Adipocyte (in vitro differentiated cells): ENCODE measurements around the gene ADH1B.

ENCODE experiments used
- DNase-seq: peaks from one replicate; pipeline ENCODE4 v3.0.0-alpha.2; 2015; ENCODE audit warnings: low read depth
- H3K27me3 ChIP-seq: replicated peaks from 2 replicates; pipeline ENCODE4 v1.7.0; 2013; ENCODE audit warnings: mild to moderate bottlenecking, low read length, moderate library complexity; ENCODE audit not compliant: control insufficient read depth, insufficient read depth
- H3K36me3 ChIP-seq: 2 replicates; pipeline ENCODE4 v1.7.0; 2013; ENCODE audit warnings: low read length, mild to moderate bottlenecking, moderate library complexity; ENCODE audit not compliant: control insufficient read depth, insufficient read depth, severe bottlenecking
- H3K4me1 ChIP-seq: 2 replicates; pipeline ENCODE4 v1.7.0; 2013; ENCODE audit warnings: mild to moderate bottlenecking, low read length, moderate library complexity; ENCODE audit not compliant: control insufficient read depth, insufficient read depth
- H3K4me3 ChIP-seq: 2 replicates; pipeline ENCODE4 v1.7.0; 2013; ENCODE audit warnings: mild to moderate bottlenecking, low read length, moderate library complexity
- H3K9ac ChIP-seq: 2 replicates; pipeline ENCODE4 v1.7.0; 2013; ENCODE audit warnings: mild to moderate bottlenecking, low read length, moderate library complexity
- H3K9me3 ChIP-seq: 2 replicates; pipeline ENCODE4 v1.7.0; 2013; ENCODE audit warnings: mild to moderate bottlenecking, low read length, moderate library complexity; ENCODE audit not compliant: control insufficient read depth

The ADH1B gene

GRCh38 chr4:99290848-99291786, 30.1 kb downstream of the ADH1B start, which contains the start of gene ADH1A:
Gene ADH1A, minus strand, starts transcription at chr4:99290985. Its CDS starts 71 bp downstream, at chr4:99290914.
- H3K4me3 ChIP-seq, result no peak within 1 kb of the TSS
- H3K9me3 ChIP-seq, result no peaks in the 10 kb centered on the region
- H3K36me3 ChIP-seq, result peaks cover 10% of the 10 kb centered on the region
- no peak for DNase-seq
- no peak within 1 kb of the TSS for H3K9ac ChIP-seq
- no peaks in the 10 kb centered on the region for H3K27me3 ChIP-seq
- no peaks in the 10 kb centered on the region for H3K4me1 ChIP-seq

- DNase-seq, result no peak
Observed at GRCh38 chr4:99285387-99285786, 35.8 kb downstream of the ADH1B start.

GRCh38 chr4:99282731-99283130, 38.5 kb downstream of the ADH1B start:
- no peak for DNase-seq
- H3K36me3 ChIP-seq, result no peaks in the 10 kb centered on the region
- H3K9ac ChIP-seq, result no peak overlapping the region
- H3K27me3 ChIP-seq, result no peaks in the 10 kb centered on the region
- H3K4me3 ChIP-seq, result no peak overlapping the region
- H3K9me3 ChIP-seq, result no peaks in the 10 kb centered on the region
- H3K4me1 ChIP-seq, result no peaks in the 10 kb centered on the region

More at GRCh38 chr4:99285387-99285786, 35.8 kb downstream of the ADH1B start:
- Histone ChIP-seq H3K9me3 (no peaks in the 10 kb centered on the region), H3K9ac (no peak overlapping the region), H3K4me3 (no peak overlapping the region), H3K27me3 (no peaks in the 10 kb centered on the region), H3K36me3 (no peaks in the 10 kb centered on the region), H3K4me1 (no peaks in the 10 kb centered on the region)

GRCh38 chr4:99281261-99281660, 39.9 kb downstream of the ADH1B start:
- DNase-seq, result no peak
- Histone ChIP-seq H3K4me1 (no peaks in the 10 kb centered on the region), H3K36me3 (no peaks in the 10 kb centered on the region), H3K9ac (no peak overlapping the region), H3K4me3 (no peak overlapping the region), H3K9me3 (no peaks in the 10 kb centered on the region), H3K27me3 (no peaks in the 10 kb centered on the region)

DNA sequence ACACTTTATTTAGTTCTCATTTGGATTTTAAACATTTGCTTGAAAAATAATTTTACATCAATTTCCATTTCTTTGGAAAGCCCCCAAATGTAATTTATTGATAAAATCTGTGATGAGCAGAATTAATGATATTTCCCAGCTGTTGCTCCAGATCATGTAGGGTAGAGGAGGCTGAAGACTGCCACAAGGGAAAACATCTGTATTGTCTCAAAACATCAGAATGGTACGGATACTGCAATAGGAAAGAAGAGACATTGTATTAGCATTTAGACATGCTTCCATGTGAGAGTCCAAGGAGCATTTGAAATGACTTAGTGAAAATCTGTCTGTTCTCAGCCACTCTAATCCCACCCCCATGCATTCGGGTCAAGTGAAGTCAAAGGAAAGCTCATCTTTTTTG, 44.8 kb downstream of the ADH1B start:
- H3K9ac ChIP-seq, result no peak overlapping the region
- no peaks in the 10 kb centered on the region for H3K36me3 ChIP-seq
- H3K9me3 ChIP-seq, result no peaks in the 10 kb centered on the region
- H3K27me3 ChIP-seq, result no peaks in the 10 kb centered on the region
- no peak overlapping the region for H3K4me3 ChIP-seq
- DNase-seq, result no peak
- H3K4me1 ChIP-seq, result peaks cover 16% of the 10 kb centered on the region

DNA sequence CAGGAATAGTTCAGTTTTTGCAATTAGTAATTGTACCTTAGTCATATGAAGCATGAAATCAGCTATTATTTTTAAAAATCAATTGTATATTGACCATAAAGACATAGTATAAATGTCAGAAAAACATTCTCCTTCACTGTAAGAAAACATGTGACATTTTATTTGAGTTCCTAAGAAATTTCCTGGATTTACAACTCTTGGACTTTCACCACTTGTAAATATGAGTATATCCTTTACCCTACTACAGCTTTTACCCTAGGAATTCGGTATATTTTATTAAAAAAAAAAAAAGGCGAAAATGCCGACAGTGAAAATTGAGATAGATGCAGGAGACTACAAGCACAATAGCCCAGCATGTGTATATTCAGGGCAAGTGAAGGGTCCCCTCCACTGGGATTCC, 45.3 kb downstream of the ADH1B start:
- no peak for DNase-seq
- Histone ChIP-seq H3K4me1 (peaks cover 16% of the 10 kb centered on the region), H3K36me3 (no peaks in the 10 kb centered on the region), H3K27me3 (no peaks in the 10 kb centered on the region), H3K4me3 (no peak overlapping the region), H3K9me3 (no peaks in the 10 kb centered on the region), H3K9ac (no peak overlapping the region)

DNA sequence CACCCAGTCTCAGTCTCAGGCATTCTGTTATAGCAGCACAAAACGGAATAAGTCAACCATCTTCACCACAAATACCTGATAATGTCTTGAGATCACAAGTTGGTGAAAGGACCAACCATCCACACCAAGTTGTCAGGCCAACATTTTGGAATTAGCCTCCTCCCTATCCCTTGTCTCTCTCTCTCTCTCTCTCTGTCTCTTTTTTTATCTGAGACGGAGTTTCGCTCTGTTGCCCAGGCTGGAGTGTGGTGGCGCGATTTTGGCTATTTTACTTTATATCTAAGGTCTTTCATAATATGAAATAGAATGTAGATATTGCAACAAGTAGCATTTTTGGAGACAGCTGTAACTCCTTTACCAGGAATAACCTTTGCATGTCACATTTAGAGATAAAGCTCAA, 46.2 kb downstream of the ADH1B start:
- Histone ChIP-seq H3K27me3 (no peaks in the 10 kb centered on the region), H3K9me3 (no peaks in the 10 kb centered on the region)
- no peak for DNase-seq

DNA sequence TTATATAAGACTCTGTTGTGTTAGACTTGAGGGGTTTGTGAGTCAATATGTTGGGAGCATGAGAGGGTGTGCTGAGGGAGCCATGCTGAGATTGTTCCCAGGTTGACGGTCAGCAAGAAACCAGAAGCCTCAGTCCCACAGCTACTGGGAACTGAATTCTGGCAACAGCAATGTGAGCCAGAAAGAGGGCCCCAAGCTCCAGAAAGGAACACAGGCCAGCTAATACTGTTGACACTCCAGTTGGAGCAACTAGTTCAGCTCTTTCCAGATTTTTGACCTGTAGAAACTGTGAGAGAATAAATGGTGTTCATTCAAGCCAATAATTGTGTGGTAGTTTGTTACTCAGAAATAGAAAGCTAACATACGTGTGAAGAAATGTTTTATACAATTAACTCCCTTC, 47.5 kb downstream of the ADH1B start:
- H3K4me1 ChIP-seq, result peaks cover 16% of the 10 kb centered on the region

More for the DNA sequence above, 46.2 kb downstream of the ADH1B start:
- H3K4me1 ChIP-seq, result peaks cover 16% of the 10 kb centered on the region
- H3K4me3 ChIP-seq, result no peak overlapping the region
- H3K36me3 ChIP-seq, result no peaks in the 10 kb centered on the region
- H3K9ac ChIP-seq, result no peak overlapping the region

GRCh38 chr4:99264927-99265326, 56.3 kb downstream of the ADH1B start:
- peaks cover 7% of the 10 kb centered on the region for H3K4me1 ChIP-seq
- no peaks in the 10 kb centered on the region for H3K9me3 ChIP-seq
- H3K36me3 ChIP-seq, result no peaks in the 10 kb centered on the region
- H3K4me3 ChIP-seq, result no peak overlapping the region
- DNase-seq, result no peak
- H3K27me3 ChIP-seq, result no peaks in the 10 kb centered on the region
- no peak overlapping the region for H3K9ac ChIP-seq

More for the DNA sequence above, 47.5 kb downstream of the ADH1B start:
- H3K4me3 ChIP-seq, result no peak overlapping the region
- no peak for DNase-seq
- no peaks in the 10 kb centered on the region for H3K9me3 ChIP-seq
- H3K27me3 ChIP-seq, result no peaks in the 10 kb centered on the region
- no peak overlapping the region for H3K9ac ChIP-seq
- no peaks in the 10 kb centered on the region for H3K36me3 ChIP-seq
